ENCODE measurements around the gene CIPC. TPM values are rescaled to one million over a fixed set of nuclear protein-coding genes. Genes with fewer than 3 reads are reported as not detected.

CIPC gene
- total and polyA plus RNA-seq, 2 donors (not counting 1 experiment from before 2014, with no cell fraction given): 13.3 to 47.0 TPM

- CTCF ChIA-PET: interaction anchor here (0.7 to 17.0 kb wide), 13 partner anchors 10 to 194 kb away, joined by 3 to 489 read pairs (median 4); partner anchors contain the start of gene IRF2BPL
- DNase-seq (no peak), ATAC-seq (ENCODE audit: low read depth) (no peak)
- no peaks in the 10 kb centered on the region for H3K9me3 Mint-ChIP-seq (ENCODE audit: insufficient read depth)
- no peak overlapping the region for H3K4me3 ChIP-seq (ENCODE audit: control extremely low read depth in 1 of 5, extremely low read depth in 1 of 5, insufficient read depth in 1 of 5, low read depth in 2 of 5, low read length in 4 of 5)
- no peak overlapping the region for H3K4me3 Mint-ChIP-seq
- POLR2A ChIA-PET: interaction anchor here (0.6 to 1.5 kb wide), 3 partner anchors 120 to 151 kb away, joined by 3 to 4 read pairs (median 3); no protein-coding TSS in a partner anchor
- no peaks in the 10 kb centered on the region for H3K79me2 ChIP-seq (ENCODE audit: control insufficient read depth, insufficient read depth, low read length)
- H3K36me3 ChIP-seq (replicated peaks in 1 of 2; ENCODE audit: control extremely low read depth in 1 of 2, control insufficient read depth in 1 of 2, extremely low read depth in 1 of 2, insufficient read depth in 2 of 2, low read length in 1 of 2): no peaks in the 10 kb centered on the region
- TF ChIP-seq CTCF (IDR thresholded peaks at IDR 0.05) (no peak), EZH2 (IDR thresholded peaks at IDR 0.05; ENCODE audit: borderline replicate concordance, insufficient read depth, low read depth, low read length, poor library complexity, severe bottlenecking) (no peak)
- H3K4me1 Mint-ChIP-seq: peaks cover 24% of the 10 kb centered on the region
- no peak overlapping the region for H3K9ac ChIP-seq (ENCODE audit: low read length)
- peaks cover 25 to 32% of the 10 kb centered on the region in 2 donors for H3K4me1 ChIP-seq (ENCODE audit: control insufficient read depth in 2 of 2, insufficient read depth in 2 of 2, low read length in 2 of 2)
- H3K4me2 ChIP-seq (replicated peaks; ENCODE audit: low read depth, low read length, poor library complexity, severe bottlenecking): peak overlapping the region; percentile 53
- WGBS (ENCODE audit: insufficient coverage): 93% methylated on average over 4 of the region's 10 CpGs
- no peaks in the 10 kb centered on the region for H4K20me1 ChIP-seq (ENCODE audit: control insufficient read depth, insufficient read depth, low read length, poor library complexity, severe bottlenecking)
- H3K27ac ChIP-seq (ENCODE audit: low read length in 2 of 2): no peak overlapping the region
- no peaks in the 10 kb centered on the region for H3K27me3 Mint-ChIP-seq
- intact Hi-C loops (cut with micrococcal nuclease): no loop called here
- no peaks in the 10 kb centered on the region for H3K9me3 ChIP-seq (ENCODE audit: control extremely low read depth in 1 of 3, control insufficient read depth in 2 of 3, insufficient read depth in 1 of 3, low read length in 2 of 3)
- H3K27ac Mint-ChIP-seq: no peak overlapping the region
- no peak overlapping the region for H2AFZ ChIP-seq (ENCODE audit: insufficient read depth, low read depth, low read length, poor library complexity, severe bottlenecking)
- H3K27me3 ChIP-seq (replicated peaks in 1 of 4; ENCODE audit: control extremely low read depth in 1 of 4, control insufficient read depth in 3 of 4, insufficient read depth in 4 of 4, low read length in 3 of 4): peaks cover 0 to 22% (median 3%) of the 10 kb centered on the region in 4 experiments
Observed at GRCh38 chr14:77066578-77067172, 31.4 kb upstream of the CIPC start.

Measured in B cell (primary cell).